ENCODE data around the gene TRAF7.

The TRAF7 gene

GRCh38 chr16:2226245-2226793, 70.7 kb downstream of the TRAF7 start:
- no peak for DNase-seq

DNA sequence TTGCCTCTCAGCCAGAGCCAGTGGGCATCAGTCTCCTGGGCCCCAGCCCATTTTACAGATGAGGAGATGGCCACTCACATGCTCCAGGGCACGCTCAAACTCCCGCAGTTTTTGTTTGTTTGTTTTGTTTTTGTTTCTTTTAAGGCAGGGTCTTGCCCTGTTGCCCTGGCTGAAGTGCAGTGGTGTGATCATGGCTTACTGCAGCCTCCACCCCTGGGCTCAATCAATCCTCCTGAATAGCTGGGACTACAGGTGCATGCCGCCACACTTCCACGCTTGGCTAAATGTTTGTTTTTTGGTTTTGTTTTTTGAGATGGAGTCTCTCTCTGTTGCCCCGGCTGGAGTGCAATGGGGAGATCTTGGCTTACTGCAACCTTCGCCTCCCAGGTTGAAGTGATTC, 71.3 kb downstream of the TRAF7 start:
- DNase-seq: no peak

Measured in CD4-positive, alpha-beta T cell treated with Interleukin-15 for 1 hour (primary cell).